NCI-H1436 (cell line): Measurements from ENCODE around the gene ZNF160.
"Not testable (repeated sequence)": the region's sequence is repeated elsewhere in the genome, so short reads cannot be mapped to it uniquely, and the experiment has no call there.

Source experiments
- DNase-seq: peaks from one replicate; lab custom pipeline; 2025; lab: John Stamatoyannopoulos, UW

The ZNF160 gene

GRCh38 chr19:53091413-53092254, 11.6 kb downstream of the ZNF160 start:
- no peak for DNase-seq

- DNase-seq = no peak
Measured at GRCh38 chr19:53088091-53088490, 15.1 kb downstream of the ZNF160 start.

- no peak for DNase-seq
Measured at GRCh38 chr19:53086949-53087348, 16.3 kb downstream of the ZNF160 start.

GRCh38 chr19:53085496-53085895, 17.7 kb downstream of the ZNF160 start:
- no peak for DNase-seq

- DNase-seq = no peak
Measured at GRCh38 chr19:53082929-53083328, 20.3 kb downstream of the ZNF160 start.

- no peak for DNase-seq
Measured at GRCh38 chr19:53079313-53079924, 23.8 kb downstream of the ZNF160 start.

- DNase-seq = no peak
Measured at GRCh38 chr19:53078668-53079067, 24.6 kb downstream of the ZNF160 start.

- no peak for DNase-seq
Measured at GRCh38 chr19:53076984-53077383, 26.2 kb downstream of the ZNF160 start.

GRCh38 chr19:53068834-53069233, 34.4 kb downstream of the ZNF160 start:
- DNase-seq = no peak

GRCh38 chr19:53068199-53068598, 35.0 kb downstream of the ZNF160 start:
- DNase-seq = no peak

- DNase-seq = no peak
Measured at GRCh38 chr19:53057904-53058580, 45.2 kb downstream of the ZNF160 start.

- no peak for DNase-seq
Measured at GRCh38 chr19:53055117-53055516, 48.1 kb downstream of the ZNF160 start.

- DNase-seq = no peak
Measured at GRCh38 chr19:53047379-53047778, 55.8 kb downstream of the ZNF160 start.

- no peak for DNase-seq
Measured at GRCh38 chr19:53045536-53045935, 57.7 kb downstream of the ZNF160 start.

GRCh38 chr19:53041366-53041765, 61.9 kb downstream of the ZNF160 start:
- DNase-seq = no peak

- no peak for DNase-seq
Measured at GRCh38 chr19:53037101-53038097, 65.8 kb downstream of the ZNF160 start.

- no peak for DNase-seq
Measured at GRCh38 chr19:53034948-53035675, 68.1 kb downstream of the ZNF160 start.

- DNase-seq = no peak
Measured at GRCh38 chr19:53034054-53034453, 69.2 kb downstream of the ZNF160 start.

GRCh38 chr19:53028306-53028705, 74.9 kb downstream of the ZNF160 start:
- DNase-seq = not testable (repeated sequence)

GRCh38 chr19:53019684-53020083, 83.5 kb downstream of the ZNF160 start:
- no peak for DNase-seq
